NB4 (cell line): ENCODE measurements around the gene PLXNC1.

Experiments
- POLR2A ChIP-seq: IDR thresholded peaks from 2 replicates; pipeline ENCODE4 v1.6.1; 2011; ENCODE audit warnings: mild to moderate bottlenecking; ENCODE audit not compliant: insufficient read length; ENCODE audit errors: extremely low read depth
- TF ChIP-seq, protein P1 (sequence below): IDR thresholded peaks from one replicate; pipeline ENCODE4 v1.5.1; 2012; ENCODE audit warnings: low read depth, low read length
- TF ChIP-seq, protein P2 (sequence below): IDR thresholded peaks from 2 replicates; pipeline ENCODE4 v1.6.1; 2011; ENCODE audit warnings: low read depth, low read length

GRCh38 chr12:94175763-94176668 lies 27.6 kb downstream of the PLXNC1 start:
- TF ChIP-seq, protein P1, sequence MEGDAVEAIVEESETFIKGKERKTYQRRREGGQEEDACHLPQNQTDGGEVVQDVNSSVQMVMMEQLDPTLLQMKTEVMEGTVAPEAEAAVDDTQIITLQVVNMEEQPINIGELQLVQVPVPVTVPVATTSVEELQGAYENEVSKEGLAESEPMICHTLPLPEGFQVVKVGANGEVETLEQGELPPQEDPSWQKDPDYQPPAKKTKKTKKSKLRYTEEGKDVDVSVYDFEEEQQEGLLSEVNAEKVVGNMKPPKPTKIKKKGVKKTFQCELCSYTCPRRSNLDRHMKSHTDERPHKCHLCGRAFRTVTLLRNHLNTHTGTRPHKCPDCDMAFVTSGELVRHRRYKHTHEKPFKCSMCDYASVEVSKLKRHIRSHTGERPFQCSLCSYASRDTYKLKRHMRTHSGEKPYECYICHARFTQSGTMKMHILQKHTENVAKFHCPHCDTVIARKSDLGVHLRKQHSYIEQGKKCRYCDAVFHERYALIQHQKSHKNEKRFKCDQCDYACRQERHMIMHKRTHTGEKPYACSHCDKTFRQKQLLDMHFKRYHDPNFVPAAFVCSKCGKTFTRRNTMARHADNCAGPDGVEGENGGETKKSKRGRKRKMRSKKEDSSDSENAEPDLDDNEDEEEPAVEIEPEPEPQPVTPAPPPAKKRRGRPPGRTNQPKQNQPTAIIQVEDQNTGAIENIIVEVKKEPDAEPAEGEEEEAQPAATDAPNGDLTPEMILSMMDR: no peak
- no peak for TF ChIP-seq POLR2A
- TF ChIP-seq, protein P2, sequence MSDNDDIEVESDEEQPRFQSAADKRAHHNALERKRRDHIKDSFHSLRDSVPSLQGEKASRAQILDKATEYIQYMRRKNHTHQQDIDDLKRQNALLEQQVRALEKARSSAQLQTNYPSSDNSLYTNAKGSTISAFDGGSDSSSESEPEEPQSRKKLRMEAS: no peak
